ENCODE results near the gene DLX4.

DNA sequence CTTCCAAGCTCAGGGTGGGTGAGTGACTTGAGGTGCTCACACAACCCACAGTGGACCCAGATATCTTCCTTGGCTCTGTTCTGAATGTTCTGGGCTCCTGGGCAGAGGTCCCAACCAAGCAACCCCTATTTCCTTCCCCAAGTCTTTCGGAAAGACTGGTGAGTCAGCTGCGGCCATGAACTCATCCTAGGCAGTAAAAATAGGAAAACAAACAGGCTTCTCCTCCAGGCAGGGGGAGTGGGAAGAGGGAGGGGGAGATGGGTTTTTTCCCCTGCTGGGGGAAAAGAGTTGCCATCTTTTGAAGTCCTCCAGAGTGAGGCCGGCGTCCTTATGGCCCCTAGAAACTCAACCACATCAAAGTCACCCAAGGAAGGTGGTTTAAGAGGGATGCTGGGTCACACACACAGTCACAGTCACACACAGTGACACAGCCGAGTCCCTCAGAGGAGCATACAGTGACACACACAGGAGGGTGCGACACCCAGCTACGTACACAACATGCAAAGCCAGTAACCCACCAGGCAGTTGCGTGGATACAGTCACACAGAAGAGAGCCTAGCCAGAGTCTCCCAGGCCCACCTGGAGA lies 16.0 kb upstream of the DLX4 start:
- TF ChIP-seq, protein P1, sequence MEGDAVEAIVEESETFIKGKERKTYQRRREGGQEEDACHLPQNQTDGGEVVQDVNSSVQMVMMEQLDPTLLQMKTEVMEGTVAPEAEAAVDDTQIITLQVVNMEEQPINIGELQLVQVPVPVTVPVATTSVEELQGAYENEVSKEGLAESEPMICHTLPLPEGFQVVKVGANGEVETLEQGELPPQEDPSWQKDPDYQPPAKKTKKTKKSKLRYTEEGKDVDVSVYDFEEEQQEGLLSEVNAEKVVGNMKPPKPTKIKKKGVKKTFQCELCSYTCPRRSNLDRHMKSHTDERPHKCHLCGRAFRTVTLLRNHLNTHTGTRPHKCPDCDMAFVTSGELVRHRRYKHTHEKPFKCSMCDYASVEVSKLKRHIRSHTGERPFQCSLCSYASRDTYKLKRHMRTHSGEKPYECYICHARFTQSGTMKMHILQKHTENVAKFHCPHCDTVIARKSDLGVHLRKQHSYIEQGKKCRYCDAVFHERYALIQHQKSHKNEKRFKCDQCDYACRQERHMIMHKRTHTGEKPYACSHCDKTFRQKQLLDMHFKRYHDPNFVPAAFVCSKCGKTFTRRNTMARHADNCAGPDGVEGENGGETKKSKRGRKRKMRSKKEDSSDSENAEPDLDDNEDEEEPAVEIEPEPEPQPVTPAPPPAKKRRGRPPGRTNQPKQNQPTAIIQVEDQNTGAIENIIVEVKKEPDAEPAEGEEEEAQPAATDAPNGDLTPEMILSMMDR (conservative IDR thresholded peaks at IDR 0.05; ENCODE audit: low read depth, low read length), result no peak
- TF ChIP-seq FOS (IDR thresholded peaks at IDR 0.05; ENCODE audit: low read depth, low read length), result no peak
- TF ChIP-seq CEBPB (IDR thresholded peaks at IDR 0.05; ENCODE audit: low read depth, low read length), result no peak
- TF ChIP-seq POLR2A (IDR thresholded peaks at IDR 0.05; ENCODE audit: low read depth, low read length), result no peak
- TF ChIP-seq, protein P2, sequence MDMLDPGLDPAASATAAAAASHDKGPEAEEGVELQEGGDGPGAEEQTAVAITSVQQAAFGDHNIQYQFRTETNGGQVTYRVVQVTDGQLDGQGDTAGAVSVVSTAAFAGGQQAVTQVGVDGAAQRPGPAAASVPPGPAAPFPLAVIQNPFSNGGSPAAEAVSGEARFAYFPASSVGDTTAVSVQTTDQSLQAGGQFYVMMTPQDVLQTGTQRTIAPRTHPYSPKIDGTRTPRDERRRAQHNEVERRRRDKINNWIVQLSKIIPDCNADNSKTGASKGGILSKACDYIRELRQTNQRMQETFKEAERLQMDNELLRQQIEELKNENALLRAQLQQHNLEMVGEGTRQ (IDR thresholded peaks at IDR 0.05; ENCODE audit: low read depth, low read length), result no peak

All from IMR-90 (cell line).